HG03280 (cell line): ENCODE results near the gene PMEPA1.
"Not testable (repeated sequence)": the region's sequence is repeated elsewhere in the genome, so short reads cannot be mapped to it uniquely, and the experiment has no call there.

Source experiments
- ATAC-seq: cut with Tn5 transposase; IDR thresholded peaks from one replicate; pipeline ENCODE4 v1.9.1; 2021; ENCODE audit warnings: mild to moderate bottlenecking, moderate library complexity; ENCODE audit not compliant: unreplicated experiment

The PMEPA1 gene

DNA sequence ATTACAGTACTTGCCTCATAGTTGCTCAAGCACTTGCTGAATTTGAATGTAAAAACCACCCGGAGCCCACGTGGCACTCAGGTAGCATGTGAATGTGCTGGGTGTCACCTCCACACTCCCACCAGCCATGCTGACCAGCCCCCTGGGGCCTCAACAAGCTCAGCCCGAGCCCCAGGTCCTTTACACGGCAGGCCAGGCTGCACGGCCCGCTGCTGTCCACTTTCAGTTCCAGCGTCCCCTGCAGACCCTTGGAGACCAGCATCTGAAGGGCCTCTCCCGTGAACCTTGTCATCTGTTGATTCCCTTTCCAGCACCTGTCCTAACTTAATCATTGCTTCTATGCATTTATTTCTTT lies 56.3 kb downstream of the PMEPA1 start:
- ATAC-seq, result no peak

DNA sequence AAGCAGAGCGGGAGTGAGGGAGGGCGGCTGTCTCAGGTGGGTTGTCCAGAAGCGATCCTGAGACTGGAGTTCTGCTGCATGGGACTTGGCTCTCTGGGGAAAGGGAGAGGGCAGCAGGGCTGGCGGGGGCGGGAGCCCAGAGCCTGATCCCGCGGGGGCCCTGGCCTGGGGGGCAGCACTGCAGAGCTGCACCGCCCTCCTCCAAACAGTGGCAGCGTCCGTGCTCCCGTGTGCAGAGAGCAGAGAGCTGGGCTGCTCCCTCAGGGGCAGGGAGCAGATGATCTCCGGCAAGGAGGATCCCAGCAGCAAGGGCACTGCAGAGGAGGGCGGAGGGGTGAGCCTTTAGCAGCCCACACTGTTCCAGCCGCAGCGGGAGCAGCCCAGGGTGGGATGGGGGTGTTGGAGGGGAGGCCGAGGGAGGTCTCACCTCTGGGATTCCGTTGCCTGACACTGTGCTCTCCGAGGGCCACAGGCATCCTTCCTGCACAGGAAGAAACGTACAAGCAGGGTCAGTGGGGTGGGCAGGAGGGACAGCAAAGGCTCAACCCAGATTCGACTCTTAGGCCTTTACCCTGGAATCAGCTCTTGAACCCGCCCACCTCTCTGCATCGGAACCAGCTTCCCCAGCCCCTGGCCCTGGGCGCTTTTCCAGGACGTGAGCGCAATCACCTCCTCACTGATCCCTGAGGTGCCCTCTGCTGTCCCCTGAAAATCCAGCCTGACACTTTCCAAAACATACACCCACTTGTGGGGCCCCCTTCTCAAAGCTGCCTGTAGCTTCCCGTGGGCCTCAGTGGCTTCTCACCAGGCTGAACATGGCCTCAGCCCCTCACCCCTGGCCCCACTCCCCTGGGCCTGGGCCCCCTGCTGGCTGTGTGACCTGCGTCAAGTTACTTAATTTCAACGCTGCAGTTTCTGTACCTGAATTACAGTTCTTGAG lies 56.9 kb downstream of the PMEPA1 start:
- ATAC-seq, result no peak

DNA sequence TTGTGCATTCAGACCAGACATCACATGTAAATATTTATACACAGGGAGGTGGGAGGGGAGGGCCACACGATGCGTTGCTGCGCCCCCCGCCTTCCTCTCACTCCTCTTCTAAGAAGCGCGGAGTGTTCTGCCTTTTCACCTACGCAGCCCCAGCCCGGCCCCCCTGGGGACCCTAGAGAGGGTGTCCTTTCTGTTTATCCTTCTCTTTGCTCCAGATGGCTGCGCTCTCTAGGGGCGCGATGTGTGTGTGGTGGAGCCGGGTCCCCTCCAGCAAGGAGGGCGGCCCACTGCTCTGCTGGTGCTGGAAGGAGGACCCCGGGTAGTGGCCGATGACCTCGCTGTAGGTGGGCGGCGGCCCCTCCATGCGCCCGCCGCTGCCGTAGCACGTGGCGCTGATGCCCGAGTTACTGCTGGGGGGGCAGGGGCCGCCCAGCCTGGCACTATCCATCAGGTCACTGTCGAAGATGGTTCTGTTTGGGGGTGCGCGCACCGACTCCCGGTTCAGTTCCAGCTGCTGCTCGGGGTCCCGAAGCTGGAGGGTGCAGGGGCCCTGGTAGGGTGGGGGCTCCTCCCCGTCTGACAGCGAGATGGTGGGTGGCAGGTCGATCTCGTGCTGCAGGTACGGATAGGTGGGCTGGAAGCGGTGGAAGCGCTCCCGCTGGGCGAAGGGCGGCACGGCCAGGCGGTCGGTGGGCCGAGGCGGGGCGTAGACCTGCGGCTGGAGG lies 57.8 kb downstream of the PMEPA1 start:
- no peak for ATAC-seq

DNA sequence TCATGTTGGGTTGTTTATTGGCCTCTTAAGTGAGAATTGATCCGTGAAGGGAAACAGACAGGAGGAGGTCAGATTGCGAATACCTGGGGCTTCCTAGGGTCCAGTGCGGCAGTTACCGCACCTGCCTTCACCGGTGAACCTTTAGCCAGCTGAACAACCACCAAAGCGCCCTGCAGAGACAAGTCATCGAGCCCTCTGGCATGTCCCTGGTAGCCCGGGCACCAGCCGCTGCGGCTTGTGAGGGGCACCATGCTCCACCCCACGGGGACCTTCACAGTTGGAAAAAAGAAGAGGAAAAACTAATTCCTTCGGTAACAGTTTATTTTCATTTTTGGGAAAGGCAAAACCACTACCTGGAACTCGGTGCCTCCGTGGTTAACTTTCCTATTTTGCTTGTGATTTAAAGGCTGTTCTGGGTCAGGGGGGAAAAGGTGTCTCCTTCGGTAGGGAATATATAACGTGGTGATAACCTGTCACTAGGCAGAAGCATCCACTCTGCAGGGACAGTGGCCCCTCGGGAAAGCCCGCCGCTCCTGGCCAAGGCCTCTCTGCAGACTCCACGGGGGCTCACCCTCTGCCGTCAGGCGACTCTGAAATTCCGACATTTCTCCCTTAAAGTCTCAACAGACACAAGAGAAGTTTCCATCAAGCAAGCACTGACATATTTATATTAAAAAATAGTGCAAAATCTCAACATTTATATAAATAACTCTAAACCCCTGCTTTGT lies 58.9 kb downstream of the PMEPA1 start:
- no peak for ATAC-seq

DNA sequence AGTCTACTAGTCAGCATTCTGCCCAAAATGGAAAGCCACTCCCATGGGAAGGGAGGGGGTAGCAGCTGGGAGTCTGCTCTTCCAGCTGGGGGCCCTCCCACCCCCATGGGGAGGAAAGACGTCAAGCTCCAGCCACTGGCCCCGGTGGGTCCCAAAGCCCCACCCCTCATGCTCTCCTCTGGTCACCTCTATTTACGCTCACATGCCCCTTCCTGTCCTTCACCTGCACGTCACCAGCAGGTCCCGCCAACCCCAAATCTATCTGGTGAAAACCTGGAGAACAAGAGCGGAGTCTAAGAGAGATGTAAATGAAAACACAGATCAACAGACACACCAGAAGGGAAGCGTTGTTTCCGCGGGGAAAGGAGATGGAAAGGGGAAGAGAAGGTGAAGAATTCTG lies 59.5 kb downstream of the PMEPA1 start:
- no peak for ATAC-seq

DNA sequence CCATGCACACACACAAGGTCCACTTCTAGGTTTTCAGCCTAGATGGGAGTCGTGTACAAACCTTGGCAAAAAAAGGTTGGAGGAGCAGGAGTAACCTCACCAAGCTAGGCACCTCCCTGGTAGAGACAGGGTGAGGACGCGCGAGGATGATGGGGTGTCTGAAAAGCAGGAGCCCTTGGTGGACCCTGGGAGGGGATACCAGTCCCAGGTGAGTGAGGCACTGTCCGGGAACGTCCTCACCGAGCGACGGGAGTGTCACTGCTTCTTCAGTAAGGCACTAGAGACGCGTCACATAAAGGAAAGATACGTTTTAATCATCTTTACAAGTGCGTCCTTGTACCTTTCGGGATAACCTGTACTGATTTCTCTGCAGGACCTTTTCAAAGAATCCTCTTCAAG lies 60.2 kb downstream of the PMEPA1 start:
- ATAC-seq, result no peak

DNA sequence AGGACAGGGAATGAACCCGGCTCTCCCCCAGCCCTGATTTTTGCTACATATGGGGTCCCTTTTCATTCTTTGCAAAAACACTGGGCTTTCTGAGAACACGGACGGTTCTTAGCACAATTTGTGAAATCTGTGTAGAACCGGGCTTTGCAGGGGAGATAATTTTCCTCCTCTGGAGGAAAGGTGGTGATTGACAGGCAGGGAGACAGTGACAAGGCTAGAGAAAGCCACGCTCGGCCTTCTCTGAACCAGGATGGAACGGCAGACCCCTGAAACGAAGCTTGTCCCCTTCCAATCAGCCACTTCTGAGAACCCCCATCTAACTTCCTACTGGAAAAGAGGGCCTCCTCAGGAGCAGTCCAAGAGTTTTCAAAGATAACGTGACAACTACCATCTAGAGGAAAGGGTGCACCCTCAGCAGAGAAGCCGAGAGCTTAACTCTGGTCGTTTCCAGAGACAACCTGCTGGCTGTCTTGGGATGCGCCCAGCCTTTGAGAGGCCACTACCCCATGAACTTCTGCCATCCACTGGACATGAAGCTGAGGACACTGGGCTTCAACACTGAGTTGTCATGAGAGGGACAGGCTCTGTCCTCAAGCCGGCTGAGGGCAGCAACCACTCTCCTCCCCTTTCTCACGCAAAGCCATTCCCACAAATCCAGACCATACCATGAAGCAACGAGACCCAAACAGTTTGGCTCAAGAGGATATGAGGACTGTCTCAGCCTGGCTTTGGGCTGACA lies 60.8 kb downstream of the PMEPA1 start:
- no peak for ATAC-seq

DNA sequence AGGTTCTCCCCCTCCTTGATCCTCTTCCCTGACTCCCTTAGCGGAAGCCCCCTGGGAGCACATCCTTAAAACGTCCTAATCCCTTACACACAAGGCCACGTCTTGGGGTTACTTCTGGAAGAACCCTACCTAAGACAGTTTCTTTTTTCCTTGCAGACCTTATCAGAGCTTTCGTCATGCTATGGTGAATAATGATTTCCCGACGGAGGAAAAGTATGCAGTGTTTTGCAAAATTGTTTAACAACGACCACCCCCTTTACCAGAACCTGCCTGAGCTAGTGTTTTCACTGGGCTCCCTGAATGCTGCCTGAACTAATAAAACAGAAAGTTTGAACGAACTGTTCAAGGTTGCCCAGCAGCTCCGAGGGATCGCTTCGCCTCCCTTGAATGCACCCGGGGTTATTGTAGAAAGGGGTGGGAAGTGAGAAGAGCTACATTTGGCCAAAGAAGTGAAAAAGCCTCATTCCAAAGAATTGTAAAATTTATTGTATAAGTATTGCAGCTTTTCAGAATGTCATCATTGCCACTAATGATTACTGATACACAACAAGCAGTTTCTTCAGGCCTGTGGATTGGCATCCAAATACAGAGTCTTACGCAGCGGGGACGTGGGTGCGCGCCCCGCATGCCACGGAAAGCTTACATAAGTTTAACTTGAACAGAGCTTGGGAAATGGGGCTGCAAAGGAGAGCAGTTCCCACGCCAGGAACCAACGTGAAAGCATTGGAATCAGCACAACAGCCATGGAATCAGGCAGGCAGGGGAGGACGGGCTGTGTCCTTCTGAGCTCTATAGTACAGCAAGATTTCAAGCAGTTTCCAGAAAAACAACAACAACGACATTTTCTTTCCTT lies 61.7 kb downstream of the PMEPA1 start:
- no peak for ATAC-seq

DNA sequence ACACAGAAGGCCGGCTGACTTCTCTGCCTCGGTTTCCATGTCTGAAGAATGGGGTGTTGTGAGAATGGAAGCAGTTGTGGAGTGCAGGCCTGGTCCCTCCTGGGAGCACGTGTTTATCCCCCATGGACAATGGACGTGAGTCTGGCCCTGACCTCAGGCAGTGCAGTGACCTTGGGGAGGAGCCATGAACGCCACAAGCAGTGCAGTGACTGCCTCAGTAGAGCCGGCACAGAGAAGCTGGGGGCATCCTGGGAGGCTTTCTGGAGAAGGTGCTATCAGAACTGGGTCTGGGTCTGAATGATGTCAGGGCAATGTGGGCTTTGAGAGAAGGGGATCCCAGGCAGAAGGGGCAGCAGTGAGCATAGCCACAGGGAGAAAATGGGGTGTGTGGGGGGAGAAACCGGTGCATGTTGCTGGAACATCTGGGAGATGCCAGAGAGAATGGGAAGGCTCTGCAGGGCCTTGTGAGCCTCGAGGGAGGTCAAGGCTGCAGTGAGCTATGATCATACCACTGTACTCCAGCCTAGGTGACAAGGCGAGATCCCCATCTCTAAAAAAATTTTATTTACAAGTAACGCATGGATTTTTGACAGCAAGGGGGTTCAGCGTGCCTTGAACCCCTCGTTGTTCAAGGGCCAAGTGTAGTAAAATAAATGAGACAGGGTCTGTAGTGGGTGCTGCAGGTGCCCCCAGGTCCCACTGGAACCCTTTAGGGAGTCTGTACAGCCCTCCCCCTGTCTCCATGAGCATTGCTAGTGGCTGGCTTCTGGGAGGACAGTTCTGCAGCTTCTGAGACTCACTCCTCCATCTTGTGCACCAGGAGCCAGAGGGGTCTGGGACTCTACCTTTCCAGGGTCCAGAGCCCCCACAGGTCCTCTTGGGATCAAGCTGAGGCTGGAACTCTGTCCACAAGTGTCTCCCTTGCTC lies 62.5 kb downstream of the PMEPA1 start:
- no peak for ATAC-seq

DNA sequence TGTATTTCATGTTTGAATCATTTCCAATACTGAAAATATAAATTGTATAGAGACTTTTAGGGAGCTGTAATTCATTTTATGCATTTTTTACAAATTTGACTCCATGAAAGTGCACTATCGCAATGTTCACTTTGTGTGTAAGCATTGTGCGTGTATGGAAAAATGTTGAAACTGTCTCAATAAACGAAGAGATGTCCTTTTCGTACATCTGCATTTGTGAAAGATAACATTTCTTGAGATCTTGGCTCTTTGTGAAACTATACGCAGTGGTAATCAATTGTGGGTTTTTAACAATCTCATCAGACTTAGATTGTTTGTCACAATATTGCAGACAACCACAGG lies 70.9 kb downstream of the PMEPA1 start:
- ATAC-seq, result no peak

DNA sequence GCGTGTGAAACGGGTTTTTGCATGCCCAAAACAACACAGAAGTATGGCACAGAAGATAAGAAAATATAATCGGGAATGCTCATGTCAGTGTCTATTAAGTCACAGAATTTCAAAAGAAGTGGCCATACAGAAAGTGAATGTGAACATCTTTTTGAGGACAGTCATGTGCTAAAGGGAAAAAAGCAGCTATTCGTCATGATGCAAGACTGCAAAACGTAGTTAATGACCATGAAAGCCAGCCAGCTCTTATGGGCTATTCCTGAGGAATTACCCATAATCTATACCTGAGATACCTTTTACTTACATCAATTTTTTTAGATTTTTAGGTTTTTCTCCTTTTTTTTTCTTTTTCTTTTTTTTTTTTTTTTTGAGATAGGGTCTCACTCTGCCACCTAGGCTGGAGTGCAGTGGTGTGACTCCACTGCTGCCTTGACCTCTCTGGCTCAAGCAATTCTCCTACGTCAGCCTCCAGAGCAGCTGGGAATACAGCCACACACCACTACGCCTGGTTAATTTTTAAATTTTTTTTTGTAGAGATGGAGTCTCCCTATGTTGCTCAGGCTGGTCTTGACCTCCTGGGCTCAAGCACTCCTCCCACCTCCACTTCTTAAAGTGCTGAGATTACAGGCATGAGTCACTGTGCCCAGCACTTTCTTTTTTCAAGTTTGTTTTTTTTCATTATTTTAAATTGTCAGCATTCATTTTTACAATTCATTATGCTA lies 71.5 kb downstream of the PMEPA1 start:
- no peak for ATAC-seq

DNA sequence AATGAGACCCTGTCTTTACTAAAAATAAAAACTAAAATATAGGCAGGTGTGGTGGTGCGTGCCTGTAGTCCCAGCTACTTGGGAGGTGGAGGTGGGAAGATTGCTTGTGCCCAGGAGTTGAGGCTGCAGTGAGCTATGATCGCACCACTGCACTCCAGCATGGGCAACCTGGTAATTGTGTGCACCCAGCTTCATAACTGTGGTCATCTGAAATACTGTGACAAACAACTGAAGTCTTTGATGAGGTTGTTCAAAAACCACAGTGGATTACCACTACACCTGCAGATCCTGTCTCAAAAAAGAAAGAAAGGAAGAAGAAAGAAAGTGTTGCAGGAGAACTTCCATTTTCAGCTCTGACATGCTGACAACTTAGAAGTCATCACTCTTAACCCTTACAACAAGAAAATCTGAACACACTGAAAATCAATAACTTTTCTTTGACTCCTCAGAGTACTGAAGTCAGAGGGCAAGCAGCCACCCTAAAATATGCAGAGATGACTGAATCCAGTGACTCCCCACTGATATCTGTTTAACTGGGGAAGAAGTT lies 75.8 kb downstream of the PMEPA1 start:
- no peak for ATAC-seq

DNA sequence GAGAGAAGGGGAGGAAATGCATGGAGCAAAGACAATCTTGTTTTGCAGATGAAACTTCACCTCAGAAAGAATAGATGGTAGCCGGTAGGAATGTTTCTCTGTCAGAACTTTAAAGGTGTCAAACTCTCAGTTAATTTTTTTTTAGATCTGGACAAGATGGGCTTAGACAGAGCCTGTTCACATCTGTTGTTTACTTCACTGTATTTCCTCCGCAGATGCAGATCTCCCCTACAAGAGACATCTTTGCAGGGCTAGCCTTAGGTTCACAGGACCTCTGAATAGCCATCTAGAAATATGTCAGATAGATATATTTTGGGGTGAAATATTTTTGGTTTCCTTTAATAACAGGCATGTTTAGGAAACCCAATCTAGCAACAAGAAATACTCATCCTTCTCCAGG lies 77.5 kb downstream of the PMEPA1 start:
- no peak for ATAC-seq

DNA sequence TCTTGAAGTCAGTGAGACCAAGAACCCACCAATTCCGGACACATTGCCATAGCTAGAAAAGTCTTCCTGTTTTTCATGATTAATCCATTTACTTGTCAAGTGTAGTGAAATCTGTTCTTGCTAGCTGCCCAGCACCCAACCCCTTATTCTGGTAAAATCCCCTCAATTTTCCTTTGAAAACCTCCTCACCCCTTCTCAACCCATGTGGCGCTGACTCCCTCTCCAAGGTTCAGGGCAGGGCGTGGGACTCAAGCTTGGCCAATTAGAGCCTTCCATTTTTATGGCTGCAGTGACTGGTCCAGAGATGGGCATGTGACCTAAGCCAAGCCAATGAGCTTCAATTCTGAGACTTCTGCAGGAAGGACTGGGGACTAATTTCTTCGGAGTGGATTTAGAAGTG lies 79.8 kb downstream of the PMEPA1 start:
- no peak for ATAC-seq

DNA sequence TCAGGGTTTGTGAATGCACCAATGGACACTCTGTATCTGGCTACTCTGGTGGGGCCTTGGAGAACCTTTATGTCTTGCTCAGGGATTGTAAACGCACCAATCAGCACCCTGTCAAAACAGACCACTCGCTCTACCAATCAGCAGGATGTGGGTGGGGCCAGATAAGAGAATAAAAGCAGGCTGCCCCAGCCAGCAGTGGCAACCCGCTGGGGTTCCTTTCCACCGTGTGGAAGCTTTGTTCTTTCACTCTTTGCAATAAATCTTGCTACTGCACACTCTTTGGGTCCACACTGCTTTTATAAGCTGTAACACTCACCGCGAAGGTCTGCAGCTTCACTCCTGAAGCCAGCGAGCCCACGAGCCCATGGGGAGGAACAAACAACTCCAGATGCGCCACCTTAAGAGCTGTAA lies 80.3 kb downstream of the PMEPA1 start:
- not testable (repeated sequence) for ATAC-seq

DNA sequence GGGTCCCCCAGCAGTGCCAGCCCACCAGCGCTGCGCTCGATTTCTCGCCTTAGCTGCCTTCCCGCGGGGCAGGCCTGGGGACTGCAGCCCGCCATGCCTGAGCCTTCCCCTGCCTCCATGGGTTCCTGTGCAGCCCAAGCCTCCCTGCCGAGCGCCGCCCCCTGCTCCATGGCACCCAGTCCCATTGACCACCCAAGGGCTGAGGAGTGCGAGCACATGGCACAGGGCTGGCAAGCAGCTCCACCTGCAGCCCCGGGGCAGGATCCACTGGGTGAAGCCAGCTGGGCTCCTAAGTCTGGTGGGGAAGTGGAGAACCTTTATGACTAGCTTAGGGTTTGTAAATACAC lies 80.9 kb downstream of the PMEPA1 start:
- ATAC-seq, result not testable (repeated sequence)

DNA sequence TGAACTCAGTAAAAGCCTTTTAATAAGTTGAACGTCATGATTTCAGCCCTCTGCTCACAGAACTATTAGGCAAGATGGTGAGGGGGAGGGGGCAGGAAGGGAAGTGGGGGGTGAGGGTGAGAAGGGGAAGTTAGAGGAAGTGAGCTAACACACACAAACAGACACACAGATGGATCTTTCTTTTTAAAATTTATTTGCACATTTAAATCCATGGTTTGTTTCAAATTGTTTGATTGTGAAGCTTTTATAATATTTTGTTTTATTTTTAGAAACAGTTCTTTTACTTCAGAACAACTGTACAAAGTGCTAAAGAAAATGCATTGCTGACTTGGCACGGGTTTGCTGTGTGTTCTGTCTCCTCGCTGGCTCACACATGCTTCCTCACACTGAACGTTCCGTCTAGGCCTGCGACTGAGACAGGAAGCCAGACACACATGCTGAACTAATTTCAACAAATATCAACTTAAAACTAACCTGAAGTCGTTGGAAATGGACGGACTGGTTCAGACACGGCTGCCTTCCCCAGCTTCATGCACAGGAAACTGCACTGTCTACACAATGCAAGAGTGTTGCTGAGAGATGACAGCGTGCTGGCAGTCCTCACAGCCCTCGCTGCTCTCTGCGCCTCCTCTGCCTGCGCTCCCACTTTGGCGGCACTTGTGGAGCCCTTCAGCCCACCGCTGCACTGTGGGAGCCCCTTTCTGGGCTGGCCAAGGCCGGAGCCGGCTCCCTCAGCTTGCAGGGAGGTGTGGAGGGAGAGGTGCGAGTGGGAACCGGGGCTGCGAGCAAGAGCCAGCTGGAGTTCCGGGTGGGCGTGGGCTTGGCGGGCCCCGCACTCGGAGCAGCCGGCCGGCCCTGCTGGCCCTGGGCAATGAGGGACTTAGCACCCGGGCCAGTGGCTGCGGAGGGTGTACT lies 81.5 kb downstream of the PMEPA1 start:
- no peak for ATAC-seq
